ENCODE results near the gene USP43. TPM values are rescaled to one million over a fixed set of nuclear protein-coding genes. Genes with fewer than 3 reads are reported as not detected.
A peak's percentile ranks its signal among the peaks of the same experiment; 100 is the strongest.
"Not testable (repeated sequence)": the region's sequence is repeated elsewhere in the genome, so short reads cannot be mapped to it uniquely, and the experiment has no call there.

The USP43 gene, protein sequence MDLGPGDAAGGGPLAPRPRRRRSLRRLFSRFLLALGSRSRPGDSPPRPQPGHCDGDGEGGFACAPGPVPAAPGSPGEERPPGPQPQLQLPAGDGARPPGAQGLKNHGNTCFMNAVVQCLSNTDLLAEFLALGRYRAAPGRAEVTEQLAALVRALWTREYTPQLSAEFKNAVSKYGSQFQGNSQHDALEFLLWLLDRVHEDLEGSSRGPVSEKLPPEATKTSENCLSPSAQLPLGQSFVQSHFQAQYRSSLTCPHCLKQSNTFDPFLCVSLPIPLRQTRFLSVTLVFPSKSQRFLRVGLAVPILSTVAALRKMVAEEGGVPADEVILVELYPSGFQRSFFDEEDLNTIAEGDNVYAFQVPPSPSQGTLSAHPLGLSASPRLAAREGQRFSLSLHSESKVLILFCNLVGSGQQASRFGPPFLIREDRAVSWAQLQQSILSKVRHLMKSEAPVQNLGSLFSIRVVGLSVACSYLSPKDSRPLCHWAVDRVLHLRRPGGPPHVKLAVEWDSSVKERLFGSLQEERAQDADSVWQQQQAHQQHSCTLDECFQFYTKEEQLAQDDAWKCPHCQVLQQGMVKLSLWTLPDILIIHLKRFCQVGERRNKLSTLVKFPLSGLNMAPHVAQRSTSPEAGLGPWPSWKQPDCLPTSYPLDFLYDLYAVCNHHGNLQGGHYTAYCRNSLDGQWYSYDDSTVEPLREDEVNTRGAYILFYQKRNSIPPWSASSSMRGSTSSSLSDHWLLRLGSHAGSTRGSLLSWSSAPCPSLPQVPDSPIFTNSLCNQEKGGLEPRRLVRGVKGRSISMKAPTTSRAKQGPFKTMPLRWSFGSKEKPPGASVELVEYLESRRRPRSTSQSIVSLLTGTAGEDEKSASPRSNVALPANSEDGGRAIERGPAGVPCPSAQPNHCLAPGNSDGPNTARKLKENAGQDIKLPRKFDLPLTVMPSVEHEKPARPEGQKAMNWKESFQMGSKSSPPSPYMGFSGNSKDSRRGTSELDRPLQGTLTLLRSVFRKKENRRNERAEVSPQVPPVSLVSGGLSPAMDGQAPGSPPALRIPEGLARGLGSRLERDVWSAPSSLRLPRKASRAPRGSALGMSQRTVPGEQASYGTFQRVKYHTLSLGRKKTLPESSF
- total RNA-seq (under 1 TPM; 0.22 to 0.24 TPM), polyA plus RNA-seq (0.31 TPM)

DNA sequence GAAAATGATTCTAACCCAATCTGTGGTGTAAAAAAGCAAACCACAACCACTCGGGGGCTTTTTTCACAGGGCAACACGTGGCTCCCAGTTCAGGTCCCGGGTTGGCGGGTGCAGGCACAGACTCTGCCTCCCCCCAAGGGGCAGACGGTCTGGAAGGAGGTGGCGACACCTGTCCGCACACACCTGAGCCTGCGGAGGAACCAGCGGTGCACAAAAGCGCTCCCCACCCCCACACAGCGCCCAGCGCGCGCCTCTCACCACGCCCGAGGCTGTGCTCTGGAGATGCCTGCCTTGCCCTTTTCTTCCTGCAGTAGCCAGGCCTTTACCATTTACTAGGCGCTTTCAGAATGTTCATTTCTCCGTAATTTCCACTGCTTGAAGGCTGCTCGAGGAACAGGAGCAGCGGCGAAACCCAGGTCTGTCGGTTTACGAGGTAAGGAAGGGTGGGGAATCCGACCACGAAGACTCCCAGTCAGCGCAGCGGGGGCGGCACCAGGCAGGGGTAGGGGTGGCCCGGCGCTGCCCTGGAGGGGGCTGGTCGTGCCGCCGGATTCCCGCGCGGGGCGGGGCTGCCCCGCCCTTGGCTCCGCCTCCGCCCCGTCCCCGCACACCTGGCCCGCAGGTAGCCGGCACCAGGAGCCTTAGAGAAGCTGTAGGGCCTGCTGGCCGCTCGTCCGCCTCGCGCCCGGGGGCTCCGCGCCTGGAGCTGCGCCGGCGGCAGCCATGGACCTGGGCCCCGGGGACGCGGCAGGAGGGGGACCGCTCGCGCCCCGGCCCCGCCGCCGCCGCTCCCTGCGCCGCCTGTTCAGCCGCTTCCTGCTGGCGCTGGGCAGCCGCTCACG is at the start of gene USP43:
TSS of gene USP43 (plus strand) at position 608 of the 842 bp plus-strand sequence. CDS start at position 724, 116 bp downstream.
- ChIA-PET CTCF (no interaction called here), POLR2A (no interaction called here)
- Mint-ChIP-seq H3K9me3 (no peaks in the 10 kb centered on the region), H3K4me3 (peak within 1 kb of the TSS; percentile 76 to 90 (median 84)), H3K27me3 (peaks cover 29 to 60% of the 10 kb centered on the region in 2 donors), H3K27ac (peak within 1 kb of the TSS in 2 of 8 donors; percentile 33 to 34), H3K4me1 (peaks cover 11 to 21% (median 13%) of the 10 kb centered on the region in 3 donors), H3K36me3 (no peaks in the 10 kb centered on the region)
- Histone ChIP-seq H3K36me3 (ENCODE audit: insufficient read depth, low read length) (no peaks in the 10 kb centered on the region), H3K4me1 (ENCODE audit: insufficient read depth, low read length) (peaks cover 7% of the 10 kb centered on the region), H3K27me3 (ENCODE audit: insufficient read depth, low read length, poor library complexity, severe bottlenecking) (peaks cover 13% of the 10 kb centered on the region), H3K9me3 (ENCODE audit: low read length) (no peaks in the 10 kb centered on the region), H3K27ac (ENCODE audit: low read depth, low read length) (no peak within 1 kb of the TSS), H3K4me3 (ENCODE audit: low read length) (peak within 1 kb of the TSS; percentile 51)
- DNase-seq: peak in 1 of 5 donors; percentile 8

DNA sequence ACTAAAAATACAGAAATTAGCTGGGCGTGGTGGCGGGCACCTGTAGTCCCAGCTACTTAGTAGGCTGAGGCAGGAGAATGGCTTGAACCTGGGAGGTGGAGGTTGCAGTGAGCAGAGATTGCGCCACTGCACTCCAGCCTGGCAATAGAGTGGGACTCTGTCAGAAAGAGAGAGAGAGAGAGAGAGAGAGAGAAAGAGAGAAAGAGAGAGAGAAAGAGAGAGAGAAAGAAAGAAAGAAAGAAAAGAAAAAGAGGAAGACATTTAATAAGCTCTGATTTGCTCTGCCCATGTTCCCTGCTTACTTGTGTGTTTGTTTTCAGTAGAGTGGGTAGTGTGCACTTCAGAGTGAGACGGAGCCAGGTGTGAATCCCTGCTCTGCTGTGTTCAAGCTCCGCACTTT is 47.7 kb upstream of the USP43 start:
- H3K27ac ChIP-seq (ENCODE audit: low read depth, low read length); POLR2A ChIA-PET; H3K4me1 ChIP-seq (ENCODE audit: insufficient read depth, low read length); H3K36me3 ChIP-seq (ENCODE audit: insufficient read depth, low read length); H3K27me3 ChIP-seq (ENCODE audit: insufficient read depth, low read length, poor library complexity, severe bottlenecking); H3K4me1 Mint-ChIP-seq; H3K4me3 ChIP-seq (ENCODE audit: low read length); H3K4me3 Mint-ChIP-seq; H3K9me3 ChIP-seq (ENCODE audit: low read length); H3K27ac Mint-ChIP-seq; H3K36me3 Mint-ChIP-seq; CTCF ChIA-PET; H3K9me3 Mint-ChIP-seq; DNase-seq: not testable (repeated sequence)
- peaks cover 21 to 22% of the 10 kb centered on the region in 2 donors for H3K27me3 Mint-ChIP-seq

- Histone ChIP-seq H3K27me3 (ENCODE audit: insufficient read depth, low read length, poor library complexity, severe bottlenecking) (no peaks in the 10 kb centered on the region), H3K36me3 (ENCODE audit: insufficient read depth, low read length) (no peaks in the 10 kb centered on the region), H3K27ac (ENCODE audit: low read depth, low read length) (no peak overlapping the region), H3K9me3 (ENCODE audit: low read length) (no peaks in the 10 kb centered on the region), H3K4me3 (ENCODE audit: low read length) (no peak overlapping the region), H3K4me1 (ENCODE audit: insufficient read depth, low read length) (no peaks in the 10 kb centered on the region)
- no peak overlapping the region for H3K27ac Mint-ChIP-seq
- H3K36me3 Mint-ChIP-seq: peaks cover 0 to 6% (median 0%) of the 10 kb centered on the region in 3 donors
- POLR2A ChIA-PET: no interaction called here
- DNase-seq: no peak
- peaks cover 0 to 2% (median 0%) of the 10 kb centered on the region in 5 donors for H3K9me3 Mint-ChIP-seq
- peaks cover 26 to 27% of the 10 kb centered on the region in 2 donors for H3K27me3 Mint-ChIP-seq
- H3K4me3 Mint-ChIP-seq: no peak overlapping the region
- CTCF ChIA-PET: no interaction called here
- no peaks in the 10 kb centered on the region for H3K4me1 Mint-ChIP-seq
These were observed 46.7 kb upstream of the USP43 start for GRCh38 chr17:9598661-9599060.

DNA sequence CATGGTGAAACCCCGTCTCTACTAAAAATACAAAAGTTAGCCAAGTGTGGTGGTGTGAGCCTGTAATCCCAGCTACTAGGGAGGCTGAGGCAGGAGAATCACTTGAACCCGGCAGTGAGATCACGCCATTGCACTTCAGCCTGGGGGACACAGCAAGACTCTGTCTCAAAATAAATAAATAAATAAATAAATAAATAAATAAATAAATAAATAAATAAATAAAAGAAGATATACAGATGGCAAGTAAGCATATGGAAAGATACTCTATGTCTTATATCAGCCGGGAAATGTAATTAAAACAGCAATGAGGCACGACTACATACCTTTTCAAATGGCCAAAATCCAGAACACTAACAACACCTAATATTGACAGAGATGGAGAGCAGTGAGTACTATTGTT is 40.7 kb upstream of the USP43 start:
- not testable (repeated sequence) for H3K4me3 ChIP-seq (ENCODE audit: low read length)

GRCh38 chr17:9606453-9606852 is 38.9 kb upstream of the USP43 start:
- H3K4me1 Mint-ChIP-seq: no peaks in the 10 kb centered on the region
- H3K4me1 ChIP-seq (ENCODE audit: insufficient read depth, low read length): no peaks in the 10 kb centered on the region
- no peak overlapping the region for H3K27ac Mint-ChIP-seq
- H3K9me3 ChIP-seq (ENCODE audit: low read length): no peaks in the 10 kb centered on the region
- ChIA-PET POLR2A (no interaction called here), CTCF (no interaction called here)
- H3K36me3 Mint-ChIP-seq: no peaks in the 10 kb centered on the region
- H3K4me3 Mint-ChIP-seq: no peak overlapping the region
- H3K27me3 ChIP-seq (ENCODE audit: insufficient read depth, low read length, poor library complexity, severe bottlenecking): no peaks in the 10 kb centered on the region
- no peaks in the 10 kb centered on the region for H3K36me3 ChIP-seq (ENCODE audit: insufficient read depth, low read length)
- no peaks in the 10 kb centered on the region for H3K9me3 Mint-ChIP-seq
- DNase-seq: no peak
- H3K4me3 ChIP-seq (ENCODE audit: low read length): no peak overlapping the region
- no peak overlapping the region for H3K27ac ChIP-seq (ENCODE audit: low read depth, low read length)
- H3K27me3 Mint-ChIP-seq: peaks cover 13 to 23% of the 10 kb centered on the region in 2 donors

More for the DNA sequence above, 40.7 kb upstream of the USP43 start:
- H3K27ac ChIP-seq (ENCODE audit: low read depth, low read length); H3K9me3 ChIP-seq (ENCODE audit: low read length); H3K4me3 Mint-ChIP-seq; H3K36me3 ChIP-seq (ENCODE audit: insufficient read depth, low read length); H3K4me1 ChIP-seq (ENCODE audit: insufficient read depth, low read length); DNase-seq; H3K36me3 Mint-ChIP-seq; H3K9me3 Mint-ChIP-seq; H3K27ac Mint-ChIP-seq; CTCF ChIA-PET; H3K4me1 Mint-ChIP-seq; H3K27me3 ChIP-seq (ENCODE audit: insufficient read depth, low read length, poor library complexity, severe bottlenecking); POLR2A ChIA-PET: not testable (repeated sequence)
- peaks cover 17 to 26% of the 10 kb centered on the region in 2 donors for H3K27me3 Mint-ChIP-seq

GRCh38 chr17:9607058-9607457 is 38.3 kb upstream of the USP43 start:
- H3K27ac ChIP-seq (ENCODE audit: low read depth, low read length); H3K4me3 Mint-ChIP-seq; CTCF ChIA-PET; H3K36me3 ChIP-seq (ENCODE audit: insufficient read depth, low read length); H3K4me1 ChIP-seq (ENCODE audit: insufficient read depth, low read length); POLR2A ChIA-PET; H3K9me3 Mint-ChIP-seq; DNase-seq; H3K9me3 ChIP-seq (ENCODE audit: low read length); H3K36me3 Mint-ChIP-seq; H3K27me3 ChIP-seq (ENCODE audit: insufficient read depth, low read length, poor library complexity, severe bottlenecking); H3K27ac Mint-ChIP-seq; H3K4me1 Mint-ChIP-seq; H3K4me3 ChIP-seq (ENCODE audit: low read length): not testable (repeated sequence)
- H3K27me3 Mint-ChIP-seq: peaks cover 13 to 23% of the 10 kb centered on the region in 2 donors

DNA sequence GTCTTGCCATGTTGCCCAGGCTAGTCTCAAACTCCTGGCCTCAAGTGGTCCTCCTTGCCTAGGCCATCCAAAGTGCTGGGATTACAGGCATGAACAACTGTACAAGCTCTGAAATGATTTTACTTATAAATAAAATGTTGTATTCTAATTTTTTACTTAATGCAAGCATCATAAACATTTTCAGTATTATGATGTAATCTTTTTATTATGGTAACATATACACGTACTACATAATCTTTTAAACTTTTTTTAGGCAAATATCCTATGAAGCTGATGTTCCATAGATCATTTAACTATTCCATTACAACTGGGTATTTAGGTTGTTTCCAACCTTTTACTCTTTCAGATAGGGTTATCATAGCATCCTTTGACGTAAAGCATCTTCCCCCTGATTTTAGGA is 33.8 kb upstream of the USP43 start:
- H3K4me3 Mint-ChIP-seq: no peak overlapping the region
- ChIA-PET POLR2A (no interaction called here), CTCF (no interaction called here)
- Histone ChIP-seq H3K27me3 (ENCODE audit: insufficient read depth, low read length, poor library complexity, severe bottlenecking) (no peaks in the 10 kb centered on the region), H3K27ac (ENCODE audit: low read depth, low read length) (no peak overlapping the region), H3K4me1 (ENCODE audit: insufficient read depth, low read length) (no peaks in the 10 kb centered on the region), H3K9me3 (ENCODE audit: low read length) (no peaks in the 10 kb centered on the region), H3K4me3 (ENCODE audit: low read length) (no peak overlapping the region), H3K36me3 (ENCODE audit: insufficient read depth, low read length) (no peaks in the 10 kb centered on the region)
- no peak overlapping the region for H3K27ac Mint-ChIP-seq
- no peaks in the 10 kb centered on the region for H3K9me3 Mint-ChIP-seq
- no peaks in the 10 kb centered on the region for H3K4me1 Mint-ChIP-seq
- no peaks in the 10 kb centered on the region for H3K36me3 Mint-ChIP-seq
- DNase-seq: no peak
- peaks cover 11 to 14% of the 10 kb centered on the region in 2 donors for H3K27me3 Mint-ChIP-seq
